ENCODE measurements around the gene SRGAP2C. TPM values are rescaled to one million over a fixed set of nuclear protein-coding genes. Genes with fewer than 3 reads are reported as not detected.
"Not testable (repeated sequence)": the region's sequence is repeated elsewhere in the genome, so short reads cannot be mapped to it uniquely, and the experiment has no call there.

The SRGAP2C gene
- total RNA-seq, 1 donor from 2014 or later: 13.9 TPM

GRCh38 chr1:121278202-121278601 lies 93.4 kb downstream of the SRGAP2C start:
- DNase-seq (ENCODE audit: low read depth): not testable (repeated sequence)

GRCh38 chr1:121278777-121279547 lies 94.2 kb downstream of the SRGAP2C start:
- DNase-seq (ENCODE audit: low read depth): peak; percentile 2

DNA sequence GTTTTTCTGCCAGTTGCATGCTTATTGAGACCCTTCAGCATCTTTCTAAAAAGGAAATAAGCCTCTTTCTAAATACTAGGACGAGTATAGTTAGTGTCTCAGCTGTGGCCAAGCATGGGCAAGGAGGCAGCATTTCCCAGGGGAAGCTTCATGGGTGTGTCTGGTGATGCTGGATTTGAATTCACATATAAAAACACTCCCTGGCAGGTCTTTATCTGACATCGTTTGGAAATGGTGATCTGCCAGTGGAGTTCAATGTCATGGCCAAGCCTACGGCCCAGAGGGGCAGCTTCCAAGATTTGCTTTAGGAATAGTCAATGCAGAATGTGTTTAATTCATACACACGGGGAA lies 94.7 kb downstream of the SRGAP2C start:
- DNase-seq (ENCODE audit: low read depth): not testable (repeated sequence)

DNA sequence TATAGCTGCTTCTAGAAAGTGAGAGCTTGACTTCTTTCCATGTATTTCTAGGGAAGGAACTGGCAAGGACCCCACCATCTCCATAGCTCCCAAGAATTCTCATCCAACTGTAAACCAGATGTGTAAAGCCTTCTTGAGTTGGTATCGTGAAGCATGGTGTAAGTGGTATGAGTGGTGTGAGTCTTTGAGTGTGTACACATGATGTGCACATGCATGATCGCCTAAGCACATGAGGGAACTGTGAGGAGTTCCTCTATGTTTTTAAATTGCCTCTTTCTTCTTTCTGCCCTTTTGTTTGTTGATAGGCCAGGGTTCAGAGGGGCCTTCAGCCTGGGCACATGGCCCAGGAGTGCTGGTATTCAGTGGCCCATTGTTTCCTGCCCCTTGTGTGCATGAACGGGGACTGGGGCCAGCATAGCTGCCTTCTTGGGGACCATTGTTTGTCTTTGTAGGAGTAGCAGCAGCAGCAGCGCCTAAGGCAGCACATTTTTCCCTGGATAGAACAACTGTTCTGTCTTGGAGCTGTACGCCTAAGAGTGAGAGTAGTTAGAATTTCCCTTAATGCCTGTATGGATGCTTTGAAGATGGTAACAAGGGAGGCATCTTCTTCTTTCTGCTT lies 96.0 kb downstream of the SRGAP2C start:
- DNase-seq (ENCODE audit: low read depth): not testable (repeated sequence)

GRCh38 chr1:121281480-121281879 lies 96.7 kb downstream of the SRGAP2C start:
- not testable (repeated sequence) for DNase-seq (ENCODE audit: low read depth)

DNA sequence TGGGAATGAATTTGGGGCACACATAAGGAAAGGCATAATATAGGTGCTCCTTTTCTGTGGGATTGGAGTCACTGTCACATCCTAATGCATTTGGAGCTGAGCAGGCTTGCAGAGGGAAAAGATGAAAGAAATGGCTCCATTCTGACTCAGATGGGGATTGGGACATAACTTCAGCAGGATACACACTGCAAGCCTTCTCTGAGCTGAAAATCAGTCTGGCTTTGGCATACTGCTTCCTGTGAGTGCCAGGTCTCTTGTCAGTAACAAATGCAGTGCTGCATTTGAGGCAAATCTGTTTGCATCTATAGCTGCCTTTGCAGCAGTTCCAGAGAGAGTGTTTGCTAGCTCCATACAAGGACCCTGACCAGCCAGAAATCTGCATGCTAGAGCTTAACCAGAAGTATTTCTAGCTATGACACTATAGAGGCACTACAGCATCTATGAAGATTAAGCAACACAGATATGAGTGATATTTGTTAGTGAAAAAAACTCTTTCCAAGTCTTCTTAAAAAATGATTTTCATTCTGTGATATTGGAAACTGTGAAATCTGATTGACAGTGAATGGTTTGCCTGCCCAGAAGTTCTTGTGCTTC lies 98.9 kb downstream of the SRGAP2C start:
- not testable (repeated sequence) for DNase-seq (ENCODE audit: low read depth)

- DNase-seq (ENCODE audit: low read depth): not testable (repeated sequence)
These were observed 107.8 kb downstream of the SRGAP2C start for GRCh38 chr1:121292590-121292989.

- DNase-seq (ENCODE audit: low read depth): peak; percentile 87
These were observed 108.8 kb downstream of the SRGAP2C start for GRCh38 chr1:121293263-121294204.

DNA sequence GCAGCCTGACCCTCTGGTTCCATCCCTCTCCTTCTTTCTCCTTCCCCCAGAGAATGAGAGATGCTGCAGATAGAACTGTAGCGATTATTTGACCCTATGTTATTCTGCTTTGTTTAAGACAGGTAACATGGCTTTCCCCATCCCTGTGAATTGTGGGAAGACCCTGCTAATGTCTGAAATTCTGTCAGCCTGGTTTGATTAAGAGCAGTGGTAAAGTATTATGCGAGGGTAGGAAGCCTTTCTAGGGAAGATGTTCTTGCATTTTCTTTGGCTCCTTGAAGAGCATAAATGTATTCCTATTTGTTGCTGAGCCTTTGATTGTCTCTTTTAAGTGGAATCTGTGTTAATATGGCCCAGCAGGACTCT lies 109.4 kb downstream of the SRGAP2C start:
- not testable (repeated sequence) for DNase-seq (ENCODE audit: low read depth)

- not testable (repeated sequence) for DNase-seq (ENCODE audit: low read depth)
These were observed 111.8 kb downstream of the SRGAP2C start for GRCh38 chr1:121296563-121296962.

DNA sequence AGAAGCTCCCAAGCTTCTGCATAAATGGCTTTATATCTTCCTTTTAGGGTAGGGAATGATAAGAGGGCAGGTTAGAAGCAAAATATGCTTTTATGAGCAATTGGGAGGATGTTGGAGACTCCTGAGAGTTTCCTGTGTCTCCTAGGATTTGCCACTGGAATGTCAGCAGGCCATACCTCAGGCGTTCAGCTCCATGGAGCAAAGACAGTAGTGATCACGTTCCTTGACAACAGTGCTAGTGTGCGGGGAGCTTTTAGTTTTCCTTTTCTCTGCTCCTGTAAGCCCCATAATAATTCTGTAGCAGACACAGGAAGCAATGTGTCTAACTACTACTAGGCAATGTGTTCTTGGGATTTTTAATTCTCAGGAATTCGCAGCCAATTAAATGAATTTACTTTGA lies 113.8 kb downstream of the SRGAP2C start:
- DNase-seq (ENCODE audit: low read depth): not testable (repeated sequence)

GRCh38 chr1:121299514-121300149 lies 114.9 kb downstream of the SRGAP2C start:
- not testable (repeated sequence) for DNase-seq (ENCODE audit: low read depth)

DNA sequence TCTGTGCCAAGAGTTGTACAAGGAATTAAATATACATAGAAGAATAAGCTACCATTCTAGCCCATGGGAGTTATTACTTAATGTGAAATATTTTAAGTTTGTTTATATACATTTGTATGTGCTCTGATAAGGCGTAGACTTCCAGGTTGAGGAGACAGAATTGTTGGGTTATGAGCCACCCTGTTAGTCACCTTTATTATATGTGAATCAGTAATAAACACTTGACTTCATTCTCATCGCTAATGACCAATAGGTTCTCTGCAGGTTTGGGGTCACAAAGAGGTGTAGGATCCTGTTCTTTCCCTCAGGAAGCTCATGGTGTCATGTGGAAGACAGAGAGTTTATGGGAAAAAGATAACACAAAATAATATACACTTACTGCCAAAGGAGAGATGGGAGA lies 117.1 kb downstream of the SRGAP2C start:
- DNase-seq (ENCODE audit: low read depth): not testable (repeated sequence)

DNA sequence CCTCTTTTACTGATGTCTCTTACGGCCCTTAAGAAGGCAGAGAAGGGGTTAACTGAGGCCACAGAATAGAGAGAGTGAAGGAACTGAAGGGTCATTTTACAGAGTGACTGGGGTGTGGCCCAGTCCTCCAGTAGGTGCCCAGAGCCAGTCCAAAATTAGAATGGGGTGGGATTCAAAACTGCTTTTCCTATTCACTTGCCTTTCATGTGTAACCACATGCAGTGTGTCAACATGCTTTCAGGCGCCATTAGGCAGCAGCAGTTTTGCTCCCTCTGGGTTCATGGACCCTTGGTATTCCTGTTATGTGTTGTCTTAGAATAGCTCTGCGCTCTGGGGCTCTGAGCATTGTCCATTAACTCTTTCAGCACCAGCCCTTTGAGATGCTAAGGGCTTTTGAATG lies 123.0 kb downstream of the SRGAP2C start:
- not testable (repeated sequence) for DNase-seq (ENCODE audit: low read depth)

- DNase-seq (ENCODE audit: low read depth): not testable (repeated sequence)
These were observed 130.7 kb downstream of the SRGAP2C start for GRCh38 chr1:121315509-121315908.

- not testable (repeated sequence) for DNase-seq (ENCODE audit: low read depth)
These were observed 131.3 kb downstream of the SRGAP2C start for GRCh38 chr1:121316081-121316480.

- not testable (repeated sequence) for DNase-seq (ENCODE audit: low read depth)
These were observed 133.0 kb downstream of the SRGAP2C start for GRCh38 chr1:121317491-121318468.

- DNase-seq (ENCODE audit: low read depth): not testable (repeated sequence)
These were observed 133.9 kb downstream of the SRGAP2C start for GRCh38 chr1:121318687-121319086.

DNA sequence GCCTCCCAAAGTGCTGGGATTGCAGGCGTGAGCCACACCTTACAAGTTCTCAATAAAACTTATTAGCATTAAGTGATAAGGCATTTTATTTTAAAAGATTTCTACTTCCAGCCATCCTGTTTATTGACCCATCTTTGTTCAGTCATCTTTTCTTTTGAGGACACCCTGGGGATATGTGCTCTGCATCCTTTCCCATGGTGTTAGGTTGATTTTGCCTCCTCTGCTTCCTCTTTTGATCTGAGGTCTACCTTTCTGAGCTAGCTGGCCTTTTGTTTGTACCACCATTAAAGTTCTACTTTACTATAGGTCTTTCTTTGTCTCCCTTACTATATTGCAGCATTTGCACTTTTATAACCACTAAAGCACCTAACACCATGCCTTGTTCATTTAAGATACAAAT lies 136.9 kb downstream of the SRGAP2C start:
- not testable (repeated sequence) for DNase-seq (ENCODE audit: low read depth)
